OCI-LY3 (cell line): ENCODE data around the gene HSBP1.

ENCODE experiments used
- H2AFZ ChIP-seq: fragments of 200-600, 300-600 bp; shearing (Covaris generic); 2 replicates; pipeline ENCODE4 v1.6.0; 2014; ENCODE audit warnings: antibody characterized with exemption, low read depth, low read length
- H3K27ac ChIP-seq: fragments of 200-600, 300-600 bp; sonication (generic); 2 replicates; pipeline ENCODE4 v1.5.1; 2014; ENCODE audit warnings: mild to moderate bottlenecking, low read length, moderate library complexity, mixed read lengths
- H3K27me3 ChIP-seq: fragments of 200-600, 300-600 bp; sonication (generic); 2 replicates; pipeline ENCODE4 v1.6.1; 2014; ENCODE audit warnings: low read depth, low read length, mixed read lengths
- H3K36me3 ChIP-seq: fragments of 200-600, 300-600 bp; sonication (generic); replicated peaks from 2 replicates; pipeline ENCODE3; 2014; ENCODE audit warnings: low read depth, low read length, mixed read lengths
- H3K4me1 ChIP-seq: fragments of 300-600, 200-600 bp; sonication (generic); 2 replicates; pipeline ENCODE4 v1.6.1; 2014; ENCODE audit warnings: low read length, mixed read lengths
- H3K4me2 ChIP-seq: fragments of 200-600, 300-600 bp; sonication (generic); 2 replicates; pipeline ENCODE4 v1.6.1; 2014; ENCODE audit warnings: low read length, mixed read lengths
- H3K4me3 ChIP-seq: fragments of 300-600, 200-600 bp; sonication (generic); 2 replicates; pipeline ENCODE4 v1.5.1; 2014; ENCODE audit warnings: antibody characterized with exemption, mild to moderate bottlenecking, low read length, moderate library complexity
- H3K79me2 ChIP-seq: fragments of 300-600, 200-600 bp; shearing (Covaris generic); 2 replicates; pipeline ENCODE4 v1.6.1; 2014; ENCODE audit warnings: mild to moderate bottlenecking, low read length, mixed read lengths
- H3K9ac ChIP-seq: fragments of 300-600, 200-600 bp; shearing (Covaris generic); 2 replicates; pipeline ENCODE4 v1.6.0; 2014; ENCODE audit warnings: mild to moderate bottlenecking, low read length, moderate library complexity
- H3K9me3 ChIP-seq: fragments of 200-600, 300-600 bp; shearing (Covaris generic); 2 replicates; pipeline ENCODE4 v1.6.1; 2014; ENCODE audit warnings: low read length, mixed read lengths; ENCODE audit not compliant: insufficient read depth
- H4K20me1 ChIP-seq: fragments of 200-600, 300-600 bp; sonication (generic); 2 replicates; pipeline ENCODE4 v1.6.1; 2016; ENCODE audit warnings: low read length, mixed read lengths; ENCODE audit not compliant: insufficient read depth
- EZH2phosphoT487 ChIP-seq: fragments of 200-600 bp; shearing (Covaris generic); IDR thresholded peaks from 2 replicates; pipeline ENCODE4 v1.6.1; 2018; ENCODE audit warnings: antibody characterized with exemption, mixed run types, low read depth
- TF ChIP-seq, protein P1 (sequence below): fragments of 200-600, 300-600 bp; sonication (generic); IDR thresholded peaks from 2 replicates; pipeline ENCODE4 v1.5.1; 2014; ENCODE audit warnings: antibody characterized with exemption, low read length, low read depth

Gene HSBP1

DNA sequence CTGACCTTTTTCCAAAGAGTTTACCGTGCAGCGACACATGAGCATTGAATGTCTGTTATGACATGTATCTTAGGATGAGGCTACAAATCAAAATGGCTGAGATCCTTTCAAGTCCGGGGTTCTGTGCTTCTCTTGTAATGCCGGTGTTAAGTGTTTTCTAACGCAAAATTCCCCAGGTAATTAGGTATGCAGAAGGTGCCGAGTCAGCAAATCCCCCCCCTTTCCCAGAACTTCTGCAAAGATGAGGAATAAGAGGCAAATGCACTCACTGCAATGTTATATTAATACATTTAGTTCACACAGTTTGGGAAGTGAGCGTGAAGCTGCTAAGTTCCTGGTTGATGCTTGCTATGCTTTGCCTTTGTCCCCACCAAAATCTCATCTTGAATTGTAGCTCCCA lies 54.9 kb downstream of the HSBP1 start:
- Histone ChIP-seq H3K4me1 (no peaks in the 10 kb centered on the region), H4K20me1 (no peaks in the 10 kb centered on the region), H3K79me2 (no peaks in the 10 kb centered on the region), H3K27ac (no peak overlapping the region), H3K4me2 (no peak overlapping the region), H3K9ac (no peak overlapping the region), H3K9me3 (no peaks in the 10 kb centered on the region), H3K4me3 (no peak overlapping the region), H2AFZ (no peak overlapping the region), H3K36me3 (no peaks in the 10 kb centered on the region), H3K27me3 (peaks cover 9% of the 10 kb centered on the region; the same call in 1 of the 2 replicates)
- TF ChIP-seq EZH2phosphoT487, result no peak
- TF ChIP-seq, protein P1, sequence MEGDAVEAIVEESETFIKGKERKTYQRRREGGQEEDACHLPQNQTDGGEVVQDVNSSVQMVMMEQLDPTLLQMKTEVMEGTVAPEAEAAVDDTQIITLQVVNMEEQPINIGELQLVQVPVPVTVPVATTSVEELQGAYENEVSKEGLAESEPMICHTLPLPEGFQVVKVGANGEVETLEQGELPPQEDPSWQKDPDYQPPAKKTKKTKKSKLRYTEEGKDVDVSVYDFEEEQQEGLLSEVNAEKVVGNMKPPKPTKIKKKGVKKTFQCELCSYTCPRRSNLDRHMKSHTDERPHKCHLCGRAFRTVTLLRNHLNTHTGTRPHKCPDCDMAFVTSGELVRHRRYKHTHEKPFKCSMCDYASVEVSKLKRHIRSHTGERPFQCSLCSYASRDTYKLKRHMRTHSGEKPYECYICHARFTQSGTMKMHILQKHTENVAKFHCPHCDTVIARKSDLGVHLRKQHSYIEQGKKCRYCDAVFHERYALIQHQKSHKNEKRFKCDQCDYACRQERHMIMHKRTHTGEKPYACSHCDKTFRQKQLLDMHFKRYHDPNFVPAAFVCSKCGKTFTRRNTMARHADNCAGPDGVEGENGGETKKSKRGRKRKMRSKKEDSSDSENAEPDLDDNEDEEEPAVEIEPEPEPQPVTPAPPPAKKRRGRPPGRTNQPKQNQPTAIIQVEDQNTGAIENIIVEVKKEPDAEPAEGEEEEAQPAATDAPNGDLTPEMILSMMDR, result no peak

DNA sequence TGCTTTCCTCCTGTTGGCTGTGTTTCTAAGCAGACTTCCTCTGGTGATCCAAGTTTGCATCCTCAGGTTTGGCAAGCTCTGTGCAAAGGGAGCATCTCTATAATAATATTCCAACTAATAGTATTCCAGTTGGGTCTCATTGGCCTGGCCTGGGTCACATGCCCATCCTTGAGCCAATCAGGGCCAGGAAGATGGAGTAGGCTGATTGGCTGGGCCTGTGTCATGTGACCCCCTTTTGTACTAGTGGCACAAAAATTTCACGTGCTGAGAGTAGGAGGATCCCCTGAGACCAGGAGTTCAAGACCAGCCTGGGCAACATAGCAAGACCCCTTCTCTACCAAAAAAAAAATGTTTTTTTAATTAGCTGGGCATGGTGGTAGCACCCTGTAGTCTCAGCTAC lies 55.9 kb downstream of the HSBP1 start:
- H3K27me3 ChIP-seq, result peaks cover 4% of the 10 kb centered on the region; the same call in 1 of the 2 replicates
- no peaks in the 10 kb centered on the region for H3K36me3 ChIP-seq
- H3K9ac ChIP-seq, result no peak overlapping the region
- H3K27ac ChIP-seq, result no peak overlapping the region
- no peak overlapping the region for H3K4me2 ChIP-seq
- TF ChIP-seq EZH2phosphoT487, result no peak
- H2AFZ ChIP-seq, result no peak overlapping the region
- no peaks in the 10 kb centered on the region for H3K79me2 ChIP-seq
- no peak overlapping the region for H3K4me3 ChIP-seq
- no peaks in the 10 kb centered on the region for H3K9me3 ChIP-seq
- H3K4me1 ChIP-seq, result no peaks in the 10 kb centered on the region
- no peaks in the 10 kb centered on the region for H4K20me1 ChIP-seq
